Stimulated activated CD4-positive, alpha-beta T cell treated with anti-CD3 and anti-CD28 coated beads, Interleukin-4, amount 100 ng/mL, for 4 hours (primary cell): ENCODE data around the gene SYCP2L.
"Not testable (repeated sequence)": the region's sequence is repeated elsewhere in the genome, so short reads cannot be mapped to it uniquely, and the experiment has no call there.

Experiments used
- DNase-seq, 2 experiments: peaks; one replicate each; pipeline ENCODE4 v3.0.0-alpha.2; 2020

SYCP2L gene

DNA sequence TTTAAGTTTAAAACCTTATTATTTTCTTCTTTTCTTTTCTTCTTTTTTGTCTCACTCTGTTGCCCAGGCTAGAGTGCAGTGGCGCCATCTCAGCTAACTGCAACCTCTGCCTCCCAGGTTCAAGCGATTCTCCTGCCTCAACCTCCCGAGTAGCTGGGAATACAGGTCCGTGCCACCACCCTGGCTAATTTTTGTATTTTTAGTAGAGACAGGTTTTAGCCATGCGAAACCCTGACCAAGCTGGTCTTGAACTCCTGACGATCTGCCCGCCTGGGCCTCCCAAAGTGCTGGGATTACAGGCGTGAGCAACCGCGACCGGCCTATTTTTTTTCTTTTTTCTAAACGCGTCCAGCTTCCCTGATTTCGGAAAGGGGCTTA, 4.6 kb upstream of the SYCP2L start:
- DNase-seq, result not testable (repeated sequence)

DNA sequence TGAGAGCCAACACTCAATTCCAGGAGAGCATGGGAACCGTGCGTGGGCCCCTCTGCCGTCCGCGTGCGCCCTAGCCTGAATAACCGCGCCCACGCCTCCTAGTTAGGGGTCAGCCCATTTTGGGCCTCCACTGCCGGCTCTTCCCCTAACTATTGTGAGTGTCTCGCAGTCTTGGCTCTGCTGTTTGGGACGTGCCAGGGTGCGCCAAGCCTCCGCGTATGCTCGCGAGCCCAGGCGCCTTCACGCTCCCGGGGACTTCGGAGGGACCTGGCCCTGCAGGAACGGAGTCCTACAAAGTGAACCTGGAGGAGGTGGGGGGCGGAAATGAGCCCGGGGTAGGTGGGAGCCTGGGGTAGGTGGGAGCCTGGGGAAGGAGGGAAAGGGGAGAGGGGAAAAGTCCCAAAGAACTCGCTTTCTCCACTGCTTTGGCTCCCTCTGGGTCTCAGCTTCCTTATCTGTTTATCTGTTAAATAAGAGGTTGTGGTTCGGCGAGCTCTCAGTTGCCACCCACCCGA, 4.1 kb upstream of the SYCP2L start:
- no peak for DNase-seq

DNA sequence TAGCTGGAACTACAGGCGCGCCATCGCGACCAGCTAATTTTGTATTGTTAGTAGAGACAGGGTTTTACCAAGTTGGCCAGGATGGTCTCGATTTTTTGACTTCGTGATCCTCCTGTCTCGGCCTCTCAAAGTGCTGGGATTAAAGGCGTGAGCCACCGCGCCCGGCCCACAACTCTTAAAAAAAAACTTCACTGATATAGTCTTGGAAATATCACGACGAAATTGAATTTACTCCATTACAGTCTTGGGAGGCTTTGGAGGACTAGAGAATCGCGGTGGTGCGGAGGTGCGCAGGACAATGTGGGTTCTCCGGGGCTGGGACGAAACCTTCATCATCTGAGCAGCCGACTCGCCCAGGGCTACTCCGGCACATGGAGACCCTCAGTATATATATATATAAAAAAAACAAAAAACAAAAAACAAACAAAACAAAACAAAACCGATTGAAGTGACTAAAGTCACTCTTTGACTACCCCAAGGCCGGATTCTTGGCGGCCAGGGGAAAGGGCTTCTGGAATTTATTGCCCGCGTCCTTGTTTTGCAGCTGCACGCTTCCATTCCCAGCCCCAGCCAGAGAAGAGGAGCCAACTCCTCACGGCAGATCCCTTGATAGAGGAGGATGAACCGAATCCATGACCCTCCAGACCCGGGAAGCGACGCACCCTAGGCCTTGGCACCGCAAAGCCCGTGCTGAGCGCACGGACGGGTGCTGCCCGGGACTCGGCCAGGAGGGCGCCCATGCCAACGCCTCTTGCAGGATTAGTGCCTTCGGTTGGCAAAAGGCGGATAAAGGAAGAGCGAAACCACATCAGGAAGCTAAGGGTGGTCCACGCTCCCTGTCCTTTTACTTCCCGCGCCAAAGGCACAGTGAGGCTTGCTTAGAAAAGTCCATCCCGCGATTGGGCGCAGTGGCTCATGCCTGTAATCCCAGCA, 3.3 kb upstream of the SYCP2L start:
- DNase-seq, result no peak

DNA sequence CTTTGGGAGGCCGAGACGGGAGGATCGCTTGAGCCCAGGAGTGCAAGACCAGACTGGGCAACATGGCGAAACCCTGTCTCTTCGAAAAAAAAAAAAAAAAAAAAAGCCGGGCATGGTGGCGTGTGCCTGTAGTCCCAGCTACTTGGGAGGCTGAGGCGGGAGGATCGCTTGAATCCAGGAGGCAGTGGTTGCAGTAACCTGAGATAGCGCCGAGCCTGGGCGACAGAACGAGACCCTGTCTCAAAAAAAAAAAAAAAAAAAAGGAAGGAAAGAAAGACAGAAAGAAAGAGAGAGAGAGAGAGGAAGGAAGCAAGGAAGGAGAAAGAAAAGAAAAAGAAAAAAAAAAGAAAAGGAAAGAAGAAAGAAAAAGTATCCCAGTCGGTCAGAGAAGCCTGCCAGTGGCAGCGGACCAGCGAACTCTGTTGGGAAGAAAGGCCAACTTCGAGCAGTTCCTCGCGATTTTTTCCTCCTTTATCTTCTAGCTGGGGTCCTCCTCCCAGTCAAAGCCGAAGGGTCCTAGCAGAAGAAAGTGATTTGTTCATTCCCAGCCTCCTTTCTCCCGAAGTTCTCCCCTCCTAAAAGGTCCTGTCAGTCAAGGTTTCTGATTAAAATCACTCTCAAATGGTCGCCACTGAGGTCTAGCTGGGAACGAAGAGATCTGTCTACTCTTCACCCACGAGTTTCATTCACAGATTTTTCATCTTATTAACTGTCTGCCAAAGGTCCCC, 2.4 kb upstream of the SYCP2L start:
- DNase-seq, result no peak

DNA sequence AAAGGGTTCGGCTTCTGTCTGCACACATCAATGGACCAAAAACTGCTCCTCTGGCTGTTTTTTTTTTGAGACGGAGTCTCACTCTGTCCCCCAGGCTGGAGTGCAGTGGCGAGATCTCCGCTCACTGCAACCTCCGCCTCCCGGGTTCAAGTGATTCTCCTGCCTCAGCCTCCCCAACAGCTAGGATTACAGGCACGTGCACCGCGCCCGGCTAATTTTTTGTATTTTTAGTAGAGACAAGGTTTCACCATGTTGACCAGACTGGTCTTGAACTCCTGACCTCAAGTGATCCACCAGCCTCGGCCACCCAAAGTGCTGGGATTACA, 524 bp upstream of the SYCP2L start:
- not testable (repeated sequence) for DNase-seq

DNA sequence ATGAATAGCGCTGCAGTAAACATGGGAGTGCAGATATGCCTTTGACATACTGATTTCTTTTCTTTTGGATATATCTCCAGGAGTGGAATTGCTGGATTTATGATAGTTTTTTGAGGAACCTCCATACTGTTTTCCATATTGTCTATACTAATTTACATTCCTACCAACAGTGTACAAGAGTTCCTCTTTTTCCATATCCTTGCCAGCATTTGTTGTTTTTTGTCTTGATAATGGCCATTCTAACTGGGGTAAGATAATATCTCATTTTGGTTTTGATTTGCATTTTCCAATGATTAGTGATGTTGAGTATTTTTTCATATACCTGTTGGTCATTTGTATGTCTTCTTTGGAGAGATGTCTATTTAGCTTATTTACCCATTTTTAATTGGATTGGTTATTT, 3.3 kb downstream of the SYCP2L start:
- DNase-seq, result no peak

DNA sequence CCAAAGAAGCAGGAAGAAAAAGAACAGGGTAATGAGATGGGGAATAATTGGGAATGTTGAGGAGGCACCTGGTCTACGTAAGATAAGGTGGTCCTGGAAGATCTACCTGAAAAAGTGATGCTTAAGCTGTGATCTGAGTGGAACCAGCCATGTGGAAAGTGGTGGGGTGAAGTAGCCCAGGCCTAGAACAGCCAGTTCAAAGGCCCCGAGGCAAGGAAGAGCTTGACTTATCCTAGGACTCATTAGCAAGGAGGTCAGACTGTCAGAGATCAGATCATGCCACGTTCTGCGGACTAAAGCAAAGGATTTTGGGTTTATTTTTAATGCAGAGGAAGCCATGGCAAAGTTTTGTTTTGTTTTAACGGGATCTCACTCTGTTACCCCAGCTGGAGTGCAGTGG, 5.1 kb downstream of the SYCP2L start:
- DNase-seq, result no peak

DNA sequence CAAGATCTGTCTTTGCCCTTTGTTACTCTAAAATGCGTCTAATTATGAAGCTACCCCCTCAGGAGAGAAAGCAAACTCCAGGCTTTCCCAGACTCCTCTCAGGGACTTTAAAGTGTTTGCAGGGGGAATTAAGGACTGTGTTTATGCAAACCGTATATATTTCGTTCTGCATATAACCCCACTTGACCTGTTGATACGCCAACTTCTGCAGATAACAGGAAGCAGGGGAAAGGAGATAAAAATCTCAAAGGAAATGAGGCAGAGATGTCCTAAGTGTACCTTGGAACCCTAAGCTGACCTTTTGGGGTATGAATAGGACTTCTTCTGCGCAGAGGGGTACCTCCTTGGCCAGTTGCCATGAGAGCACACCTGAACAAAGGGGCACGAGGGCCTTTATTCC, 8.1 kb downstream of the SYCP2L start:
- DNase-seq, result no peak

DNA sequence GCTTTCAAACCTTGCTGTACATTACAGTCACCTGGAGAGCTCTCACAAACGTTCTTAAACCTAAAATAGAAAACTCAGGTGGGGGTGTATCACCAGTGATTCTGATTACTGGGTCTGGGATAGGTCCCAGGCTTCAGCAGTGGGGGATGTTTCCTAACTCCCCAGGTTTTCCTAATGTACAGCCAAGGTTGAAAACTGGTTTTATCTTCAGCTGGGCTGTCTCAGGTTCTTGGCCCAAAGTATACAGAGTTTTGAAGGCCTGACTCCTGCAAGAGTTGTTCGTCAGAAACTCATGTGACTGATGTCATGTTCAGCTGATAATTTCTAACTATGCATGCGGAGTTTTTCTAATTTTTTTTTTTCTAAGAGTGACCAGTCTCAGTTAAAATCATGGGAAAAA, 9.8 kb downstream of the SYCP2L start:
- DNase-seq, result no peak

DNA sequence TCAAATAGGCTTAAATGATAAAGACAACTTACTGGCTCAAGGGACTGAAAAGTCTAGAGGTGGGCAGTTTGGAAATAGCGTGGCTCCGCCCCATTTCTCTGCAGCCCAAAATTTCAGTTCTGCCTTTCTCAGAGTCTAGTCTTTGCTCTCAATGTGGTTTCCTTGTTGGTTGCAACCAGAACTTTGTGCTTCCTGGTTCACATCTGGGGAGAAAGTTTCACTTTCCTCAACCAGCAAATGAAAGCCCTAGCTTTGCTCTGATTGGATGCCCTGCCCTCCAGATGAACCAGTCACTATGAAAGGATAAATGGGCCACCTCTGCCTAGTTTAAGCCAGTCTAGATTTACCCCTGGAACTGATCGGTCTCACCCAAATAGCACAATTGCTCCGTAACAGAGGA, 14.9 kb downstream of the SYCP2L start:
- no peak for DNase-seq

DNA sequence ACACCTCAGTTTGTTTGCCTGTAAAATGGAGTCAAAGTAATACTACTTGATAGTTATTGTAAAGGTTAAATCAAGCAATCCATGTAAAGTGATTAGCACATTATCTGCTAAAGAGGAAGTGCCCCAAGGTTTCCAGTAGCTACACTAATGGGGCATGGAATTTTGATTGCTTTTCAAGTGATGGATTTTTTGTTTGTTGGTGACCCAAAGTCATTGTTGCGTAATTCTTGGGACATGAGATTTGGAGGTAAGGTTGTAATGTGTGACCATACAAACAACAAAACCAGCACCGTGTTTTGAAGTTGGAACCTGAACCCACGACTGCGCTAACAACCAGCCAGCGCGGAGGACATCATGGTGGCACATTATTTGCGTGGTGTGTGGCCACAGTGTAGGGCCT, 17.2 kb downstream of the SYCP2L start:
- DNase-seq, result no peak

DNA sequence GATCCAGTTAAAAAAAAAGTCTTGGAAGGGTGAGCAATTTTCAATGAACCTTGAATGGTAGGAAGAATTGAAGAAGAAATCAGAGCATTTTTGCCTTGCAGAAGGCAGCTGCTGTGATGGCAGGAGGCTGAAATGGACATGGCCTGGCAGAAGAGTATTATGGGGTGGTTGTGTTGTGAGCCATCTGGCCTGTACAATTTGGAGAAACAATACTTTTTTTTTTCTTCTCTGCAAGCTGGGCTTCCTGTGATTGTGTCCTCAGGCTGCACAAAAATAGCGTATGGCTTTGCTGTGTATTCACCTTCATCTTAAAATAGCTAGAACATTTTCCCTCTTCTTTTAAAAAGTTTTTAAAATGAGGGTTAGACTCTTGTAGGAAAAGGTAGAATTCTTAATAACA, 21.4 kb downstream of the SYCP2L start:
- no peak for DNase-seq

DNA sequence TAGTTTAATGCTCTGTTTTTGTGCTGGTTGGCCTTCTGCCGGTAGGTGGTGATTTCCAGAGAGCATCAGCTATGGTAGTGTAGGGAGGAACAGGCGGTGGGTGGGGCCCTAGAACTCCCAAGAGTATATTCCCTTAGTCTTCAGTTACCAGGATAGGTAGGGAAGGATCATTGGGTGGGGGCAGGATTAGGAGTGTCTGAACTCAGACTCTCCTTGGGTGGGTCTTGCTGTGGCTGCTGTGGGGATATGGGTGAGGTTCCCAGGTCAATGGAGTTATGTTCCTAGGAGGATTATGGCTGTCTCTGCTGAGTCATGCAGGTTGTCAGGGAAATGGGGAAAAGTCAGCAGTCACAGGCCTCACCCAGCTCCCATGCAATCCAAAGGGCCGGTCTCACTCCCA, 32.7 kb downstream of the SYCP2L start:
- DNase-seq, result not testable (repeated sequence)

DNA sequence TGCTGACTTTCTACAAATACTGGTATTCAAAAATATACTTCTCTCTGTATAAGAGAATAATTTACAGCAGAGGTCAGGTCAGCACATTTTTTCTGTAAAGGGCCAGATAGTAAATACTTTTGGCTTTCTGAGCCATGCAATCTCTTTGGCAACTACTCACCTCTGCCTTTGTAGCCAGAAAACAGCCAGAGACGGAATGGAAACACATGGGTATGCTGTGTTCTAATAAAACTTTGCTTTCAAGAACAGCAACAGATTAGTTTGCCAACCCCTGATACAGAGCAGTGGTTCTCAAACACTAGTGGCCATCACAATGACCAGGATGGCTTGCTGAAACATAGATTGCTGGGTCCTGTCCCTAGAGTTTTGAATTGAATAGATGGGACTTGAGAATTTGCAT, 46.3 kb downstream of the SYCP2L start:
- DNase-seq, result no peak

DNA sequence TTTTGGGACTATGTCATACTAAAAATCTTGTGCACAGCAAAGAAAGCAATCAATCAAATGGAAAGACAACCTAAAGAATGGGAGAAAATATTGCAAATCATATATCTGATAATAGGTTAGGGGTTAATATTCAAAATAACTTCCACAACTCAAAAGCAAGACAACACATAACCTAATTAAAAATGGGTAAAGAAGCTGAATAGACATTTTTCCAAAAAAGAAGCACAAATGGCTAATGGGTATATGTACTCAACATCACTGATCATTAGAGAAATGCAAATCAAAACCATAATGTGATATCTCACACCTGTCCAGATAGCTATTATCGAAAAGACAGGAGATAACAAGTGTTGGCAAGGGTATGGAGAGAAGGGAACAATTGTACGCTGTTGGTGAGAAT, 53.0 kb downstream of the SYCP2L start:
- DNase-seq, result no peak

DNA sequence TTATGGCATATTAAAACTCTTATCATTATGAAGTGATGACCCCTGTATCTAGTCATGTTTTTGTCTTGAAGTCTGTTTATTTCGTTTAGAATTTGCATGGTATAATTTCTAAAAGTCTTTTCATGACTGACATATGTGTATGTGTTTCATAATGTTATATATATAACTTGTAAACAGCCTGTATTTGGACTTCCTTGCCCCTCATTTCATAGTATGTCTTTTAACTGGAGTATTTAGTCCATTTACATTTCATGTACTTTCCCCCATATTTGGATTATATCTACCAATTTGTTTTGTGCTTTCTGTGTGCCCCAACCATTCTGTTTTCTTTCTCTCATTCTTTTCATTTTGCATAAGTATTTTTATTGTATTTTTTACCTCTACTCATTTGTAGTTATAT, 59.0 kb downstream of the SYCP2L start:
- DNase-seq, result no peak

DNA sequence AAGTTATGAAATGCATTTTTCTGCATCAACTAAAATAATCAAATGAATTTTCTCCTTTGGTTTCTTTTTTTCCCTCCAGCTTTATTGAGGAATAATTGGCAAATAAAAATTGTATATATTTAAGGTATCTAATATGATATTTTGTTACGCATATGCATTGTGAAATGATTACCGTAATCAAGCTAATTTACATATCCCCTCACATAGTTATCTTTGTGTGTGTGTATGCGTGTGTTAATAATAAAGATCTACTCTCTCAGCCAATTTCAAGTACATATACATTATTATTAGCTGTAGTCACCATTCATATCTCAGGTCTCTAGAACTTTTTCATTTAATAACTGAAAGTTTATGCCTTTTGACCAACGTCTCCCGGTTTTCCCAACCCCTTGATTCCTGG, 61.1 kb downstream of the SYCP2L start:
- no peak for DNase-seq

DNA sequence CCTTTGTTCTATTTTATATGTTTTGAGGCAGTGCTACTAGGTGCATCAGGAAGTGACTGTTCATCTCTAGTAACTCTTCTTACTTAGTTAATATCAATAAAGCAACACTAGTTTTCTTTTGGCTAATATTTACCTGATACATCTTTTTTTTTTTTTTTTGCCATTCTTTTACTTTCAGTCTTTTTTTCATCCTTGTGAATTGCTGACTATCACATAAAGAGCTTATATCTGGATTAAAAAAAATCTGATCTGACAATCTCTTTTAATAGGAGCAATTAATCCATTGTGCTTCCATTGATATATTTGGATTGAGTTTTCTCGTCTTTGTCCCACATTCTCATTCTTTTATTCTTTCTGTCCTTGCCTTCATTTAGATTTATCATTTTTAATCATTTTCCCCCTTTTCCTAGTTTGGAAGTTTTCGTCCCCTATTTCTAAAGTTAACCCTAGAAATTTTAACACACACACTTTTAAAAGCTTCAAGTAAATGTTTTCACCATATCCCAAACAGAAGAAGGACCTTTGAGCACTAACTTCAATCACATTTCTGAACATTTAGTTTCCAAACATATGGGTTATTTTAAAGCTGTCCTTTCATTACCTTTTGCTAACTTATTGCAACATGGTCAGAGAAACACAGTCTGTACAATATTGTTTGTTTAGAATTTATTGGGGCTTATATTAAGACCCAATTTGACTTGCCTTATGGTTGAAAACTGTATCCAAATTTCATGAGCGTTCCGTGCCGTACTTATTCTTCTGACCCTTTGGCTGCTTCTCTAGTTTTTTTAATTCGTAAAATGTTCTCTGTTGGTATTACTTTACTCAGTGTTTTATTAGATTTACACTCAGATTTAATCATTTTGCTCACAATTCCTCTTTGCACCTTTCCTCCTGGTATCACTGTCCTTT, 63.0 kb downstream of the SYCP2L start:
- DNase-seq, result no peak

DNA sequence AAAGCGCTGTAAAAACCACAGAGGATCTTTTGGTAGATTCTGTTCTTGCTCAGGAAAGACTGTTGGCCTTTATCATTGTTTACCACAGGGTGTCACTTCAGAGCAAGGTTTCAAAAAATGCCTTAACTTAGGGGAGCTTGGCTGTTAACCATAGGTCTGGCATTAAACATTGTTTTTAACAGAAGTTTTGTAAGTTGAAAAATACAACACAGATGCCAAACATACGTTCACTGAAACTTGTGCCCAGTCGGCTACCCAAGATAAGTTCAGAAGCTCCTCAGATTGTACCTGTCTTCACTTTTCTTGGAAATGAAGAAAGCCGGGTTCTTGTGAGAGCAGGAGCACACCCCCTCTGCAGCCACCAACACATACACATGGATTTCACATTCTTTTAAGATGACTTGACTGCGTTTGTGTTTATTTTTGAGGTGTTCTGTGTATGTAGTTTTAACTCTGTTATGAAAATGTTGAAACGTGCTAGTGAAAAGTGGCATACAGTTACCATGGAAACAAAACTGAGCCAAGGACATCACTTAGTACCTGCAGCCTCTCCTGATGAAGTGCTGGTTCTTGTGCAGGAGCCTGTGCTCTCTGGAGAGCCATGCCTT, 64.9 kb downstream of the SYCP2L start:
- DNase-seq, result no peak

DNA sequence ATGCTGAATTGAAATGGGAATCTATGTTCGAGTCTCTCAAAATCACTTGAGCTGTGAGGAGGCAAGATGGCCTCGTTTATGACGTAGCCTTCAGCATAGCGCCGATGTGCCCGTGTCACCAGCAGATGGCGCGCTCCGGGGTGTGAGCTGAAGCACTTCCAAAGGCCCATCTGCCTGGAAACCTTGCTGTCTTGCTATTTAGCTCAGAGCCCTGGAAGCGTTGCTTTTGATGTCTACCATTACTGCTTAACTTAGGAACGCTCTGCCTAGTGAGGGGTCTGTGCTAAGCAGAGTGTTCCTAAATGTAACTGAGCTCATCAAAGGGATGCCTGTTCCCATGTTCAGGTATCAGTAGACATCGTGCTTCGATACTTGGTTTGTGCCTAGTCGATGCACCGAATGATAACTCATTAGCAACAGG, 67.7 kb downstream of the SYCP2L start:
- peak; percentile 41 to 67 for DNase-seq

DNA sequence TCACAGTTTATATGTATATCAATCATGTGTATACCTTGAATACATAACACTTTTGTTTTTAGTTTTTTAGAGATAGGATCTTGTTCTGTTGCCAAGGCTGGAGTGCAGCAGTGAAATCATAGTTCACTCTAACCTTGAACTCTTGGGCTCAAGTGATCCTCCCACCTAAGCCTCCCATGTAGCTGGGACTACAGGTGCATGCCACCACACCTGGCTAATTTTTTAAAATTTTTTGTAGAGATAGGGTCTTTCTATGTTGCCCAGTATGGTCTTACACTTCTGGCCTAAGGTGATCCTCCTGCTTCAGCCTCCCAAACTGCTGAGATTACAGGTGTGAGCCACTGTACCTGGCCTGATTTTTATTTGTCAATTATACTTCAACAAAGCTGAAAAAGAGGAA, 69.9 kb downstream of the SYCP2L start:
- DNase-seq, result no peak

DNA sequence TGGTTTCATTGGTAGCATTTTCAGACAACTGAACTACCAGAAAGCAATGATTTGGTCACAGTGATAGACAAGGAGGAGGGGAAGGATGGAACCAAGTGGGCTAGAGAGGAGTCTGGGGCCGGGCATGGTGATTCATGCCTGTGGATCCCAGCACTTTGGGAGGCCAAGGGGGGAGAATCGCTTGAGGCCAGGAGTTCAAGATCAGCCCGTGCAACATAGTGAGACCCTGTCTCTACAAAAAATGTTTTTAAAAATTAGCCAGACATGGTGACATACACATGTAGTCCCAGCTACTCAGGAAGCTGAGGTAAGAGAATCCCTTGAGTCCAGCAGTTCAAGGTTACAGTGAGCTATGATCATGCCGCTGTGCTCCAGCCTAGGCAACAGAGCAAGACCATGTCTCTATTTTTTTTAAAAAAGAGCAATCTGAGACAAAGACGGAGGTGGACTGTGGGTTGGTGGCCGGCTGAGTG, 70.6 kb downstream of the SYCP2L start:
- DNase-seq, result no peak

DNA sequence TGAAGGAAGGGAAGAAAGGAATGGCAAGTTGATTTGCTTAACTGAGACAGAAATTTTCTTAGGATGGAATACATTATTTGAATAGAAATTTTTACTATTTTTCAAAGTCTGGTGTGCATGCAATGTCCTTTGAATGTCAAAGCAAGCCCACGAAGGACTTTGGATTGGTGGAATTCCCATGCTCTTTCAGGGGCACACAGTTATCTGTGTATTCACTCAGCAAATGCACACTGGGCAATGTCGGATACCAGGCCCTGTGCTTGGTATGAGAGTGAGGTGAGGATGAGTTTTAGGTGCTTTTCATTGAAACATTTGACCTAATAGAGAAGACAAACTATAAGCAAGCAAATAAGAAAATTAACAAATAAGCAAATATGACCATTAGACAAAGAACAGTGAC, 73.3 kb downstream of the SYCP2L start:
- no peak for DNase-seq
